Parathyroid adenoma (tissue), 2 donors: Measurements from ENCODE around the gene PTPRA.

Experiments used
- H2AFZ ChIP-seq: fragments of 300-600 bp; sonication (generic); one replicate; pipeline ENCODE4 v1.7.0; 2017; ENCODE audit warnings: antibody characterized with exemption, mild to moderate bottlenecking
- H3K27ac ChIP-seq: fragments of 300-600 bp; sonication (generic); one replicate; pipeline ENCODE4 v1.7.0; 2017
- H3K27me3 ChIP-seq: fragments of 300-600 bp; sonication (generic); one replicate; pipeline ENCODE4 v1.7.0; 2017; ENCODE audit warnings: low read length; ENCODE audit not compliant: control insufficient read depth, insufficient read depth
- H3K36me3 ChIP-seq: fragments of 300-600 bp; sonication (generic); one replicate; pipeline ENCODE4 v1.7.0; 2017; ENCODE audit warnings: low read length; ENCODE audit not compliant: control insufficient read depth, insufficient read depth
- H3K4me1 ChIP-seq: fragments of 300-600 bp; sonication (generic); one replicate; pipeline ENCODE4 v1.7.0; 2017; ENCODE audit warnings: control low read depth
- H3K4me2 ChIP-seq: fragments of 300-600 bp; sonication (generic); one replicate; pipeline ENCODE4 v1.7.0; 2017; ENCODE audit warnings: low read length
- H3K4me3 ChIP-seq: fragments of 300-600 bp; sonication (generic); one replicate; pipeline ENCODE4 v1.7.0; 2017; ENCODE audit warnings: low read depth, low read length
- H3K79me2 ChIP-seq: fragments of 300-600 bp; sonication (generic); one replicate; pipeline ENCODE4 v1.7.0; 2017; ENCODE audit warnings: control low read depth
- H3K9ac ChIP-seq: fragments of 300-600 bp; sonication (generic); one replicate; pipeline ENCODE4 v1.7.0; 2017; ENCODE audit warnings: mild to moderate bottlenecking
- H3K9me3 ChIP-seq: fragments of 300-600 bp; sonication (generic); one replicate; pipeline ENCODE4 v1.7.0; 2017; ENCODE audit warnings: low read length; ENCODE audit not compliant: control insufficient read depth
- CTCF ChIP-seq: fragments of 300-600 bp; sonication (generic); IDR thresholded peaks from one replicate; pipeline ENCODE4 v1.7.0; 2017; ENCODE audit warnings: antibody characterized with exemption, mild to moderate bottlenecking
- donor health status: primary hyperparathyroidism.

Gene PTPRA

GRCh38 chr20:2847802-2848201, 25.5 kb upstream of the PTPRA start:
- Histone ChIP-seq H3K9ac (no peak overlapping the region), H3K27ac (no peak overlapping the region), H2AFZ (no peak overlapping the region), H3K36me3 (no peaks in the 10 kb centered on the region), H3K4me2 (no peak overlapping the region), H3K4me3 (no peak overlapping the region), H3K9me3 (no peaks in the 10 kb centered on the region), H3K27me3 (no peaks in the 10 kb centered on the region), H3K4me1 (no peaks in the 10 kb centered on the region), H3K79me2 (peaks cover 8% of the 10 kb centered on the region)
- TF ChIP-seq CTCF = no peak

GRCh38 chr20:2849529-2849928, 23.8 kb upstream of the PTPRA start:
- no peak for TF ChIP-seq CTCF
- no peaks in the 10 kb centered on the region for H3K9me3 ChIP-seq
- H3K4me1 ChIP-seq = no peaks in the 10 kb centered on the region
- H3K9ac ChIP-seq = no peak overlapping the region
- no peak overlapping the region for H3K4me3 ChIP-seq
- H3K4me2 ChIP-seq = no peak overlapping the region
- no peaks in the 10 kb centered on the region for H3K36me3 ChIP-seq
- peaks cover 8% of the 10 kb centered on the region for H3K79me2 ChIP-seq
- no peaks in the 10 kb centered on the region for H3K27me3 ChIP-seq
- H2AFZ ChIP-seq = no peak overlapping the region
- no peak overlapping the region for H3K27ac ChIP-seq

- Histone ChIP-seq H3K36me3 (no peaks in the 10 kb centered on the region), H3K9me3 (no peaks in the 10 kb centered on the region), H3K4me3 (no peak overlapping the region), H3K79me2 (peaks cover 8% of the 10 kb centered on the region), H2AFZ (no peak overlapping the region), H3K4me2 (no peak overlapping the region), H3K27ac (no peak overlapping the region), H3K4me1 (no peaks in the 10 kb centered on the region), H3K27me3 (no peaks in the 10 kb centered on the region), H3K9ac (no peak overlapping the region)
- TF ChIP-seq CTCF = no peak
Observed at GRCh38 chr20:2851086-2851485, 22.2 kb upstream of the PTPRA start.

DNA sequence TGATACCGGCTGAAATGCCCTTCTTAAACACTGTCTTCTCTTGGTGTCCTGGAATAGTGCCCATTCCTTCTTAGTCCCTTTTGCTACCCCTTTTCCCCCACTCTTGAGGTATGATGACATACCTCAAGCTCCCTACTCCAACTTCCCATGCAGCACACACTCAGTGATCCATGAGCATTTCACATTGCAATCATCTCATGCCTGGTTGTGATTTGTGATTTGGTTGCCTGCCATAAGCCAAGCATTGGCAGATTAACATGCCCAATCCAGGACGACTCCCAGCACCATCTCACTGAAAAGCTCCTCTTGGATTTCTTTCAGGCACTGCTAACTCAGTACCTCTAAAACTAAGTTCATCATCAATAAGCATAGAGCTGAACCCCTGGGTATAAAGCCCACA, 14.7 kb upstream of the PTPRA start:
- Histone ChIP-seq H3K4me3 (no peak overlapping the region), H3K79me2 (peaks cover 4% of the 10 kb centered on the region), H3K4me2 (no peak overlapping the region), H3K27me3 (no peaks in the 10 kb centered on the region), H3K9me3 (no peaks in the 10 kb centered on the region), H3K4me1 (no peaks in the 10 kb centered on the region), H3K36me3 (no peaks in the 10 kb centered on the region), H2AFZ (no peak overlapping the region), H3K9ac (no peak overlapping the region), H3K27ac (no peak overlapping the region)
- TF ChIP-seq CTCF = no peak

GRCh38 chr20:2859330-2860121, 13.8 kb upstream of the PTPRA start:
- Histone ChIP-seq H3K4me2 (no peak overlapping the region), H3K79me2 (peaks cover 2% of the 10 kb centered on the region), H3K27me3 (no peaks in the 10 kb centered on the region), H2AFZ (no peak overlapping the region), H3K36me3 (no peaks in the 10 kb centered on the region), H3K4me1 (no peaks in the 10 kb centered on the region), H3K4me3 (no peak overlapping the region), H3K9ac (no peak overlapping the region), H3K27ac (no peak overlapping the region), H3K9me3 (no peaks in the 10 kb centered on the region)
- TF ChIP-seq CTCF = no peak
